ENCODE results near the gene ABCA3.

- TF ChIP-seq EZH2 (IDR thresholded peaks at IDR 0.05; ENCODE audit: low read depth, unreplicated experiment) (no peak), CTCF (conservative IDR thresholded peaks at IDR 0.05; ENCODE audit: low read depth in 2 of 2) (no peak), POLR2AphosphoS5 (IDR thresholded peaks at IDR 0.05; ENCODE audit: low read depth) (no peak), CREB1 (CRISPR knock-in tag; IDR thresholded peaks at IDR 0.05; ENCODE audit: low read depth) (no peak), REST (IDR thresholded peaks at IDR 0.05; ENCODE audit: unreplicated experiment) (no peak), EZH2phosphoT487 (IDR thresholded peaks at IDR 0.05; ENCODE audit: unreplicated experiment) (no peak)
Observed at GRCh38 chr16:2228161-2228824, 112.2 kb downstream of the ABCA3 start.
